Stomach (tissue), 9 donors: ENCODE measurements around the gene CUX1. TPM values are rescaled to one million over a fixed set of nuclear protein-coding genes. Genes with fewer than 3 reads are reported as not detected.

Source experiments
- DNase-seq, 2 donors: peaks; one replicate each; pipeline versions ENCODE4 v3.0.0 to v3.0.0-alpha.2; 2013 to 2019
- H3K27ac ChIP-seq, 5 donors: fragments of 200-600 bp in 4 of 5; sonication (generic) in 4 of 5; one replicate each; pipeline ENCODE4 v1.5.1; 2013 to 2019; ENCODE audit warnings: mild to moderate bottlenecking in 1 of 5, moderate library complexity in 1 of 5
- H3K27me3 ChIP-seq, 3 donors: fragments of 200-600 bp; sonication (generic); one replicate each; pipeline ENCODE4 v1.5.1; 2017 to 2019; ENCODE audit warnings: mixed run types in 1 of 3
- H3K36me3 ChIP-seq, 4 donors: fragments of 200-600 bp; sonication (generic); 1 replicate in 3 of 4; 2 replicates in 1 of 4; pipeline ENCODE4 v1.5.1; 2016 to 2019
- H3K4me1 ChIP-seq, 4 donors: fragments of 200-600 bp; sonication (generic); one replicate each; pipeline ENCODE4 v1.5.1; 2016 to 2019
- H3K4me3 ChIP-seq, 4 donors: fragments of 200-600 bp; sonication (generic) in 3 of 4; one replicate each; pipeline ENCODE4 v1.5.1; 2016 to 2019; ENCODE audit warnings: mild to moderate bottlenecking in 1 of 4
- H3K9me3 ChIP-seq, 4 donors: fragments of 200-600 bp; sonication (generic); one replicate each; pipeline ENCODE4 v1.5.1; 2016 to 2019
- CTCF ChIP-seq, 7 experiments: fragments of 450-650 bp in 4 of 7; fragments of 200-600 bp in 3 of 7; sonication (generic) in 3 of 7; IDR thresholded peaks; one replicate each; pipeline ENCODE4 v1.5.1; 2016 to 2019; ENCODE audit warnings: antibody characterized with exemption in 7 of 7, control low read depth in 2 of 7, mild to moderate bottlenecking in 1 of 7
- EP300 ChIP-seq: sonication (generic); formaldehyde crosslinking; IDR thresholded peaks from one replicate; pipeline ENCODE4 v1.6.1; 2017; ENCODE audit warnings: antibody characterized with exemption
- POLR2A ChIP-seq, 4 donors: fragments of 450-650 bp; IDR thresholded peaks; one replicate each; pipeline ENCODE4 v1.6.1; 2016; ENCODE audit warnings: antibody characterized with exemption in 4 of 4, control low read depth in 2 of 4, mild to moderate bottlenecking in 1 of 4, moderate library complexity in 1 of 4
- POLR2AphosphoS5 ChIP-seq, 3 donors: sonication (generic); formaldehyde crosslinking; IDR thresholded peaks; one replicate each; pipeline ENCODE4 v1.6.1; 2016; ENCODE audit warnings: antibody characterized with exemption in 3 of 3
- WGBS, 5 donors: extraction: QIAGEN DNeasy Blood & Tissue Kit in 3 of 5; methylation state at CpG; one replicate each; pipeline versions ENCODE4 v1.1.5 to v1.1.7; 2013 to 2018; 5-methylcytosine and 5-hydroxymethylcytosine counted together
- intact Hi-C: fragments of 100-400 bp; cut with DNase I; formaldehyde crosslinking; loops from one replicate; pipeline ENCODE4 v1.15.1; 2023; ENCODE audit warnings: low total_unique reads
- polyA plus RNA-seq, 3 donors: library from polyadenylated mRNA; stranded (reverse); fragments of 200-250 nt; gene quantifications; one replicate each; pipeline ENCODE4 v1.2.3, GENCODE V29; 2013
- total RNA-seq, 5 donors: library from RNA; depleted of rRNA; stranded (reverse); fragments of >200 nt; gene quantifications; one replicate each; pipeline versions ENCODE4 v1.1.0 to v1.2.3, GENCODE V29; 2014 to 2016
- donor health status: healthy with polysubstance abuse.
- donor health status: Bipolar disorder and iron deficiency.
- donor health status: healthy.

The CUX1 gene
- total and polyA plus RNA-seq, 8 donors, result 24.7 to 201 (median 54.7) TPM

GRCh38 chr7:102085218-102085772, 267.9 kb downstream of the CUX1 start:
- TF ChIP-seq POLR2AphosphoS5 (IDR thresholded peaks at IDR 0.05), result no peak
- TF ChIP-seq CTCF (IDR thresholded peaks at IDR 0.05), result no peak
- no peak for TF ChIP-seq EP300
- TF ChIP-seq POLR2A (IDR thresholded peaks at IDR 0.05), result no peak
- peaks cover 0 to 9% (median 4%) of the 10 kb centered on the region in 4 donors for H3K9me3 ChIP-seq
- no peak overlapping the region for H3K4me3 ChIP-seq
- DNase-seq, result no peak
- H3K27ac ChIP-seq, result no peak overlapping the region
- intact Hi-C loops, result no loop called here
- 92 to 97% (median 95%) methylated on average over 5 of the region's 5 CpGs for WGBS, 5 donors
- H3K4me1 ChIP-seq, result peaks cover 0 to 8% (median 1%) of the 10 kb centered on the region in 4 donors
- peaks cover 0 to 23% (median 7%) of the 10 kb centered on the region in 4 donors for H3K36me3 ChIP-seq
- H3K27me3 ChIP-seq, result no peaks in the 10 kb centered on the region

DNA sequence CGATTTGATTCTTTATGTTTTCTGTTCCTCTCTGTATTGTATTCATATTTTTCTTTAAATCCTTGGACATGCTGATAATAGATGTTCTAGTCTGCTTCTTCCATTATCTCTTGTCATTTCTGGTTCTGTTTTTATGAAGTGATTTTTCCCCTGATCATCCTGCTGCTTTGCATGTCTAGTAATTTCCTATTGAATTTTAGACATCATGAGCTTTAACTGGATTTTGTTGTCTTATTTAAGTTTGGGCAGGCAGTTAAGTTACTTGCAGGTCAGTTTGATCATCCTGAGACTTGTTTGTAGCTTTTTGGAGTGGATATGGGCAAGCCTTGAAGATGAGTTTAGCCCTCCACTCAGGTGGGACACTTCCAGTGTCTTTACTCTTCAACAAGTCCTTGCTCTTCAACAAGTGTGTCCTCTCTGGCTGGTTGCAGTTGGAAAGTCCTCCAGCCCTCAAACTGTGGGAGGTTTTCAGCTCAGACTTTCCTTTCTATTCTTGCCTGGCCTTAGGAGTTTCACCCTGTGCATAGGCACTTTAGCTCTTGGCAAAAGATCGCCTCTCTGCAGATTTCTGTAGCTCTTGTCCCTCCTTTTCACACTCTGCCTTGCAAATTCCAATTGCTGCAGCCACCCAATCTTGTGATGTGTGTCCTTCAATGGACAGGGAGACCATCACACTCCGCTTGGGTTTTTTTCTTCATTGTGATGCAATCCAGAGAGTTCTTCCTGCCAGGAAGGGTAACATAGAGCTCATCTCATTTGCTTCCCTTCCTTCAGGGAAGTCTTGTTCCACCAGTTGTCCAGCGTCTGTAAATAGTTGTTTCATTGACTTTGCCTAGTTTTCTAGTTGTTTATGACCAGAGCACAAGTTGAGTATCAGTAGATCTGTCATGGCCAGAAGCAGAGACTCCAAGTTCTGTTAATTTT, 272.0 kb downstream of the CUX1 start:
- WGBS, 5 donors, result 86 to 94% (median 88%) methylated on average over 4 of the region's 4 CpGs
- no peaks in the 10 kb centered on the region for H3K27me3 ChIP-seq
- H3K4me3 ChIP-seq, result no peak overlapping the region
- peaks cover 0 to 9% (median 4%) of the 10 kb centered on the region in 4 donors for H3K9me3 ChIP-seq
- no peak overlapping the region for H3K27ac ChIP-seq
- DNase-seq, result peak in 1 of 2 donors; percentile 3
- TF ChIP-seq CTCF (IDR thresholded peaks at IDR 0.05) (no peak), POLR2A (IDR thresholded peaks at IDR 0.05) (no peak), POLR2AphosphoS5 (IDR thresholded peaks at IDR 0.05) (no peak), EP300 (no peak)
- intact Hi-C loops, result no loop called here
- H3K36me3 ChIP-seq, result peaks cover 0 to 5% (median 0%) of the 10 kb centered on the region in 4 donors
- peaks cover 0 to 11% (median 2%) of the 10 kb centered on the region in 4 donors for H3K4me1 ChIP-seq

- DNase-seq, result no peak
- WGBS, 5 donors, result 62 to 82% (median 80%) methylated on average over 14 of the region's 14 CpGs
- Histone ChIP-seq H3K27ac (no peak overlapping the region), H3K36me3 (peaks cover 0 to 24% (median 10%) of the 10 kb centered on the region in 4 donors), H3K4me1 (peaks cover 0 to 12% (median 6%) of the 10 kb centered on the region in 4 donors), H3K27me3 (no peaks in the 10 kb centered on the region), H3K9me3 (peaks cover 0 to 9% (median 4%) of the 10 kb centered on the region in 4 donors), H3K4me3 (no peak overlapping the region)
- TF ChIP-seq POLR2AphosphoS5 (IDR thresholded peaks at IDR 0.05) (no peak), CTCF (IDR thresholded peaks at IDR 0.05) (no peak), POLR2A (IDR thresholded peaks at IDR 0.05) (no peak), EP300 (no peak)
- intact Hi-C loops, result no loop called here
Measured at GRCh38 chr7:102093599-102094315, 276.3 kb downstream of the CUX1 start.

DNA sequence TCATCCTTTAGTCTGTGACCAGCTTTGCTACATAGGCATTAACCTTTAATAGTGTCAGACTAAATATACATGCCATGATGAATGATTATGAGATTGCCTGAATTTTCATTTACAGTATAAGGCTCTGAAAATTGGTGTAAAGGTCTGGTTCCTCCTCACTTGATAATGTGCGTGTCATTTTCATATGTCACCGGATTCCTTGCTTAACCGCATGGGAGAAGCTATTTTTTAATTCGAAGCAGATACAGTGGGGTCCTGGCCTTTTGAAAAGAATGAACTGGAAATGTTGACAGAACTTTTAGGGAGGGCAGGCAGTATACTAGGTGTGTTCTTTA, 276.9 kb downstream of the CUX1 start:
- Histone ChIP-seq H3K36me3 (peaks cover 0 to 29% (median 16%) of the 10 kb centered on the region in 4 donors), H3K9me3 (peaks cover 0 to 4% (median 2%) of the 10 kb centered on the region in 4 donors), H3K27ac (no peak overlapping the region), H3K27me3 (no peaks in the 10 kb centered on the region), H3K4me1 (peaks cover 0 to 12% (median 6%) of the 10 kb centered on the region in 4 donors), H3K4me3 (no peak overlapping the region)
- DNase-seq, result no peak
- no peak for TF ChIP-seq POLR2A (IDR thresholded peaks at IDR 0.05)
- TF ChIP-seq EP300, result no peak
- TF ChIP-seq CTCF (IDR thresholded peaks at IDR 0.05), result no peak
- TF ChIP-seq POLR2AphosphoS5 (IDR thresholded peaks at IDR 0.05), result no peak
- WGBS, 5 donors, result 67 to 82% (median 69%) methylated on average over 4 of the region's 4 CpGs
- intact Hi-C loops, result no loop called here
